ENCODE results near the gene FERMT3. TPM values are rescaled to one million over a fixed set of nuclear protein-coding genes. Genes with fewer than 3 reads are reported as not detected.

The FERMT3 gene
- total and polyA plus RNA-seq, 2 of the 8 experiments (the other 6 are each of a cell fraction or from before 2014, with no cell fraction given), result 1.4 to 3.7 TPM

GRCh38 chr11:64269540-64270220 is 63.2 kb downstream of the FERMT3 start (continued):
- TF ChIP-seq, protein P1, sequence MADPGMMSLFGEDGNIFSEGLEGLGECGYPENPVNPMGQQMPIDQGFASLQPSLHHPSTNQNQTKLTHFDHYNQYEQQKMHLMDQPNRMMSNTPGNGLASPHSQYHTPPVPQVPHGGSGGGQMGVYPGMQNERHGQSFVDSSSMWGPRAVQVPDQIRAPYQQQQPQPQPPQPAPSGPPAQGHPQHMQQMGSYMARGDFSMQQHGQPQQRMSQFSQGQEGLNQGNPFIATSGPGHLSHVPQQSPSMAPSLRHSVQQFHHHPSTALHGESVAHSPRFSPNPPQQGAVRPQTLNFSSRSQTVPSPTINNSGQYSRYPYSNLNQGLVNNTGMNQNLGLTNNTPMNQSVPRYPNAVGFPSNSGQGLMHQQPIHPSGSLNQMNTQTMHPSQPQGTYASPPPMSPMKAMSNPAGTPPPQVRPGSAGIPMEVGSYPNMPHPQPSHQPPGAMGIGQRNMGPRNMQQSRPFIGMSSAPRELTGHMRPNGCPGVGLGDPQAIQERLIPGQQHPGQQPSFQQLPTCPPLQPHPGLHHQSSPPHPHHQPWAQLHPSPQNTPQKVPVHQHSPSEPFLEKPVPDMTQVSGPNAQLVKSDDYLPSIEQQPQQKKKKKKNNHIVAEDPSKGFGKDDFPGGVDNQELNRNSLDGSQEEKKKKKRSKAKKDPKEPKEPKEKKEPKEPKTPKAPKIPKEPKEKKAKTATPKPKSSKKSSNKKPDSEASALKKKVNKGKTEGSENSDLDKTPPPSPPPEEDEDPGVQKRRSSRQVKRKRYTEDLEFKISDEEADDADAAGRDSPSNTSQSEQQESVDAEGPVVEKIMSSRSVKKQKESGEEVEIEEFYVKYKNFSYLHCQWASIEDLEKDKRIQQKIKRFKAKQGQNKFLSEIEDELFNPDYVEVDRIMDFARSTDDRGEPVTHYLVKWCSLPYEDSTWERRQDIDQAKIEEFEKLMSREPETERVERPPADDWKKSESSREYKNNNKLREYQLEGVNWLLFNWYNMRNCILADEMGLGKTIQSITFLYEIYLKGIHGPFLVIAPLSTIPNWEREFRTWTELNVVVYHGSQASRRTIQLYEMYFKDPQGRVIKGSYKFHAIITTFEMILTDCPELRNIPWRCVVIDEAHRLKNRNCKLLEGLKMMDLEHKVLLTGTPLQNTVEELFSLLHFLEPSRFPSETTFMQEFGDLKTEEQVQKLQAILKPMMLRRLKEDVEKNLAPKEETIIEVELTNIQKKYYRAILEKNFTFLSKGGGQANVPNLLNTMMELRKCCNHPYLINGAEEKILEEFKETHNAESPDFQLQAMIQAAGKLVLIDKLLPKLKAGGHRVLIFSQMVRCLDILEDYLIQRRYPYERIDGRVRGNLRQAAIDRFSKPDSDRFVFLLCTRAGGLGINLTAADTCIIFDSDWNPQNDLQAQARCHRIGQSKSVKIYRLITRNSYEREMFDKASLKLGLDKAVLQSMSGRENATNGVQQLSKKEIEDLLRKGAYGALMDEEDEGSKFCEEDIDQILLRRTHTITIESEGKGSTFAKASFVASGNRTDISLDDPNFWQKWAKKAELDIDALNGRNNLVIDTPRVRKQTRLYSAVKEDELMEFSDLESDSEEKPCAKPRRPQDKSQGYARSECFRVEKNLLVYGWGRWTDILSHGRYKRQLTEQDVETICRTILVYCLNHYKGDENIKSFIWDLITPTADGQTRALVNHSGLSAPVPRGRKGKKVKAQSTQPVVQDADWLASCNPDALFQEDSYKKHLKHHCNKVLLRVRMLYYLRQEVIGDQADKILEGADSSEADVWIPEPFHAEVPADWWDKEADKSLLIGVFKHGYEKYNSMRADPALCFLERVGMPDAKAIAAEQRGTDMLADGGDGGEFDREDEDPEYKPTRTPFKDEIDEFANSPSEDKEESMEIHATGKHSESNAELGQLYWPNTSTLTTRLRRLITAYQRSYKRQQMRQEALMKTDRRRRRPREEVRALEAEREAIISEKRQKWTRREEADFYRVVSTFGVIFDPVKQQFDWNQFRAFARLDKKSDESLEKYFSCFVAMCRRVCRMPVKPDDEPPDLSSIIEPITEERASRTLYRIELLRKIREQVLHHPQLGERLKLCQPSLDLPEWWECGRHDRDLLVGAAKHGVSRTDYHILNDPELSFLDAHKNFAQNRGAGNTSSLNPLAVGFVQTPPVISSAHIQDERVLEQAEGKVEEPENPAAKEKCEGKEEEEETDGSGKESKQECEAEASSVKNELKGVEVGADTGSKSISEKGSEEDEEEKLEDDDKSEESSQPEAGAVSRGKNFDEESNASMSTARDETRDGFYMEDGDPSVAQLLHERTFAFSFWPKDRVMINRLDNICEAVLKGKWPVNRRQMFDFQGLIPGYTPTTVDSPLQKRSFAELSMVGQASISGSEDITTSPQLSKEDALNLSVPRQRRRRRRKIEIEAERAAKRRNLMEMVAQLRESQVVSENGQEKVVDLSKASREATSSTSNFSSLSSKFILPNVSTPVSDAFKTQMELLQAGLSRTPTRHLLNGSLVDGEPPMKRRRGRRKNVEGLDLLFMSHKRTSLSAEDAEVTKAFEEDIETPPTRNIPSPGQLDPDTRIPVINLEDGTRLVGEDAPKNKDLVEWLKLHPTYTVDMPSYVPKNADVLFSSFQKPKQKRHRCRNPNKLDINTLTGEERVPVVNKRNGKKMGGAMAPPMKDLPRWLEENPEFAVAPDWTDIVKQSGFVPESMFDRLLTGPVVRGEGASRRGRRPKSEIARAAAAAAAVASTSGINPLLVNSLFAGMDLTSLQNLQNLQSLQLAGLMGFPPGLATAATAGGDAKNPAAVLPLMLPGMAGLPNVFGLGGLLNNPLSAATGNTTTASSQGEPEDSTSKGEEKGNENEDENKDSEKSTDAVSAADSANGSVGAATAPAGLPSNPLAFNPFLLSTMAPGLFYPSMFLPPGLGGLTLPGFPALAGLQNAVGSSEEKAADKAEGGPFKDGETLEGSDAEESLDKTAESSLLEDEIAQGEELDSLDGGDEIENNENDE (IDR thresholded peaks at IDR 0.05; ENCODE audit: insufficient replicate concordance, low read length), result no peak
- no peak for TF ChIP-seq SAP30 (IDR thresholded peaks at IDR 0.05; ENCODE audit: insufficient read depth, insufficient replicate concordance, low read length)
- TF ChIP-seq NANOG (IDR thresholded peaks at IDR 0.05; ENCODE audit: insufficient read depth, low read depth, low read length, poor library complexity, severe bottlenecking), result no peak
- TF ChIP-seq RFX5 (IDR thresholded peaks at IDR 0.05; ENCODE audit: borderline replicate concordance, low read depth, low read length), result no peak
- peak; percentile 32 for TF ChIP-seq KDM4A (IDR thresholded peaks at IDR 0.05; ENCODE audit: low read depth, low read length, severe bottlenecking)
- no peak for TF ChIP-seq RXRA (IDR thresholded peaks at IDR 0.05; ENCODE audit: insufficient read depth, low read depth, low read length)
- TF ChIP-seq GABPA (IDR thresholded peaks at IDR 0.05; ENCODE audit: borderline replicate concordance, insufficient read depth, low read length), result peak; percentile 96
- peak; percentile 26; the same call in 1 of the 2 replicates for TF ChIP-seq RBBP5 (IDR thresholded peaks at IDR 0.05; ENCODE audit: borderline replicate concordance, low read depth, low read length)
- no peak for TF ChIP-seq CBX8 (IDR thresholded peaks at IDR 0.05; ENCODE audit: borderline replicate concordance, low read depth, low read length)
- peak; percentile 79 for TF ChIP-seq SIX5 (IDR thresholded peaks at IDR 0.05; ENCODE audit: low read depth, low read length)

Measured in H1 (cell line).